ENCODE results near the gene C9orf50. TPM values are rescaled to one million over a fixed set of nuclear protein-coding genes. Genes with fewer than 3 reads are reported as not detected.

Gene C9orf50
- total RNA-seq, 2 experiments from 2014 or later, result not detected

GRCh38 chr9:129633848-129634247 lies 12.9 kb upstream of the C9orf50 start:
- H3K4me1 Mint-ChIP-seq, result peaks cover 34% of the 10 kb centered on the region
- POLR2A ChIA-PET, result no interaction called here
- CTCF ChIA-PET, result interaction anchor here (1.9 kb wide), 1 partner anchor 10 kb away, joined by 9 read pairs; no protein-coding TSS in a partner anchor
- DNase-seq, result no peak
- H3K4me3 Mint-ChIP-seq, result no peak overlapping the region
- H3K27me3 Mint-ChIP-seq, result no peaks in the 10 kb centered on the region
- H3K36me3 Mint-ChIP-seq (ENCODE audit: low read depth), result peaks cover 37% of the 10 kb centered on the region
- no peaks in the 10 kb centered on the region for H3K9me3 Mint-ChIP-seq
- no peak overlapping the region for H3K27ac Mint-ChIP-seq

GRCh38 chr9:129633207-129633606 lies 12.3 kb upstream of the C9orf50 start:
- no peak overlapping the region for H3K4me3 Mint-ChIP-seq
- no peaks in the 10 kb centered on the region for H3K9me3 Mint-ChIP-seq
- CTCF ChIA-PET, result interaction anchor here (1.9 kb wide), 1 partner anchor 9 kb away, joined by 9 read pairs; no protein-coding TSS in a partner anchor
- no peak overlapping the region for H3K27ac Mint-ChIP-seq
- peaks cover 37% of the 10 kb centered on the region for H3K36me3 Mint-ChIP-seq (ENCODE audit: low read depth)
- no peak for DNase-seq
- no peaks in the 10 kb centered on the region for H3K27me3 Mint-ChIP-seq
- H3K4me1 Mint-ChIP-seq, result peaks cover 38% of the 10 kb centered on the region
- POLR2A ChIA-PET, result no interaction called here

DNA sequence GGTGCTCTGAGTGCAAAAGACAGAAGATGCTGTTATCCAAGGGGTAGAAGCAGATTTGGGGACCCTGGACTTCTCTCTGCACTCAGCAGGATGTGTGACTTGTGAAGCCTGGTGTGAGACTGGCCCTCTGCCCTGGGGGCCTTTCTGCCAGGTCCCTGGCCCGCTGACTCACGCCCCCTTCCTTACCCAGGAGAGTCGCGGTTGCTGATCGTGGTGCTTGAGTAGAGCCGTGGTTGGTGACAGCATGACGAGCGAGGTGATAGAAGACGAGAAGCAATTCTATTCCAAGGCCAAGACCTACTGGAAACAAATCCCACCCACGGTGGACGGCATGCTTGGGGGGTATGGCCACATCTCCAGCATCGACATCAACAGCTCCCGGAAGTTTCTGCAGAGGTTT lies 11.6 kb upstream of the C9orf50 start:
- ChIA-PET CTCF (no interaction called here), POLR2A (no interaction called here)
- Mint-ChIP-seq H3K27ac (no peak overlapping the region), H3K9me3 (no peaks in the 10 kb centered on the region), H3K4me3 (no peak overlapping the region), H3K4me1 (peaks cover 43% of the 10 kb centered on the region), H3K36me3 (ENCODE audit: low read depth) (peaks cover 35% of the 10 kb centered on the region), H3K27me3 (no peaks in the 10 kb centered on the region)
- no peak for DNase-seq

DNA sequence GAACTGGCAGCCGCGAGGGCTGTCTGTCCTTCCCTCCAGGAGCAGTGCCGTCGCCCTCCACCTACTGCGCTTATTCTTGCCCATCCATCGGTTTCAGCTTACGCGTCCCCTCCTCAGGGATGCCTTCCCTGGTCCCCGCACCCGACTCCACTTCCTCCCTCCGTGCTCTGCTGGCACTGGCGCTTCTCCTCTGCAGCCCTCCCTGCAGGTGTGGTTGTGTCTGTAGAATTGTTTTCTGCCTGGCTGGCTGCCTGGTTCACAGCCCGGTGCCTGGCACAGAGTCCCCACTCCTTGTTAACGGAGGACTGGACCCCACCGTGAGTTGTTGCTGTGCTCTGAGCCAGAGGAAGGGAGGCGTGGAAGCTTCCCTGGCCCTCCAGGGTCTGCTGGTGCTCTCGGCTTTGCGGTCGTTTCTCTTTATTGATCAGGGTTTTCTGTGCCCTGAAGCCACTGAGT lies 10.8 kb upstream of the C9orf50 start:
- CTCF ChIA-PET, result no interaction called here
- Mint-ChIP-seq H3K27me3 (no peaks in the 10 kb centered on the region), H3K36me3 (ENCODE audit: low read depth) (peaks cover 37% of the 10 kb centered on the region), H3K4me3 (no peak overlapping the region), H3K27ac (peak overlapping the region; percentile 30), H3K9me3 (no peaks in the 10 kb centered on the region), H3K4me1 (peaks cover 50% of the 10 kb centered on the region)
- POLR2A ChIA-PET, result interaction anchor here (2.8 kb wide), 1 partner anchor 10 kb away, joined by 10 read pairs; the partner anchor contains the start of gene ASB6
- DNase-seq, result no peak

DNA sequence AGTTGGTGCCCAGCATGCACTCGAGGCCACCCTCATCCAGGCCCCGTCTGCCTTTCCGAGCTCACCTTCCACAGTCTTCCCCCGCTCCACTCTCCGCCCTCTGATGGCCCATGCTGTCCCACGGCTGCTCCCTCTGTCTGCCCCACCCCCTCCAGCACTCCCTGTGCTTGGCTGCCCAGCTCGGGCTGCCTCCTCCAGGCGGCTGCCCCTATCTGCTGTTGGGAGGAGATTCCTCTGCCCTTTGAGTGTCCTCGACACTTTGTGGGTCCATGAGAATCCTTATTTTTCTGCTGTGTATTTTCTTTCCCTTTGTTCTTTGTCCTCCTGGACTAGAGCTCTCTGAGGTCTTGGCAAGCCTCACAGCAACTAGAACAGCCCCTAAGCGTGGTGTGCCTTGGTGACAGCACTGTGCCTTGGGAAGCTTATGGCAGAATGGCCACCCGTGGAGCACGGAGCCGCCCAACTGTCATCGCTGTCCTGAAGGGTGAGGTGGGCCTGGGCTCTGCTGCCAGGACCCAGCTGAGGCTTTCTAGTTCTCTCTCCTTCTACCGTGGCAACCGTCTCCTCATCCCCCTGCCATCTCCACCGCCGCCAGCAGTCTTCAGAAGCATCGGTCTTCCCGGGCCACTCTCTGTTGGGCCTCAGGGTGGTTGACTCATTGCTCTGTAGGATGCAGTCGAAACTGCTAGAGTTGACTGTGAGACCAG lies 10.2 kb upstream of the C9orf50 start:
- POLR2A ChIA-PET, result interaction anchor here (2.8 kb wide), 1 partner anchor 10 kb away, joined by 10 read pairs; the partner anchor contains the start of gene ASB6
- peak overlapping the region; percentile 30 for H3K27ac Mint-ChIP-seq
- CTCF ChIA-PET, result interaction anchor here (0.7 to 1.6 kb wide), 2 partner anchors 488 to 499 kb away, joined by 3 to 5 read pairs; no protein-coding TSS in a partner anchor
- H3K27me3 Mint-ChIP-seq, result no peaks in the 10 kb centered on the region
- H3K4me1 Mint-ChIP-seq, result peaks cover 50% of the 10 kb centered on the region
- no peak for DNase-seq
- peaks cover 37% of the 10 kb centered on the region for H3K36me3 Mint-ChIP-seq (ENCODE audit: low read depth)
- H3K4me3 Mint-ChIP-seq, result no peak overlapping the region
- no peaks in the 10 kb centered on the region for H3K9me3 Mint-ChIP-seq

DNA sequence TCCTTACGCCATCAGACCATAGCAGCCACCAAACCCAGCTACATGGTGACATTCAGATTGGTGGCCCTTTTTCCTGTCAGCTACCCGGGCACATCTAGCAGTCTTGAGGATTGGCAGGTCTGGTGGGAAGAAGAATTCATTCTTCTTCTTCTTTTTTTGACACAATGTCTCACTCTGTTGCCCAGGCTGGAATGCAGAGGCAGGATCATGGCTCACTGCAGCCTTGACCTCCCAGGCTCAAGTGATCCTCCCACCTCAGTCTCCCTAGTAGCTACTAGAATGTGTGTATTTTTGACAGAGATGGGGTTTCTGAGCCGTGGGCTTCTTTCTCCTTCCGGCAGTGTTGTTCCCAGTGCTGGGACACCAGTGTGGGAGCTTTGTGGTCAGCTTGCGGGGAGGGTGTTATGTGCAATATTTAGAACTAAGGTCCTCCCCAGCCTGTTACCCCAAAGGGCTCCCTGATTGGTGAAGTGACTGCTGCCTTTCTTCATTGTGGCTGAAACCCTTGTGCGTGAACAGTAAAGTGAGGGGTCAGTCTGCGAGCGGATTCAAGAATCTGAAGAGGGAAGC lies 8.4 kb upstream of the C9orf50 start:
- Mint-ChIP-seq H3K27me3 (no peaks in the 10 kb centered on the region), H3K9me3 (no peaks in the 10 kb centered on the region), H3K4me3 (no peak overlapping the region), H3K27ac (no peak overlapping the region), H3K4me1 (peaks cover 61% of the 10 kb centered on the region), H3K36me3 (ENCODE audit: low read depth) (peaks cover 25% of the 10 kb centered on the region)
- ChIA-PET CTCF (interaction anchor here (6.6 kb wide), 1 partner anchor 490 kb away, joined by 112 read pairs; no protein-coding TSS in a partner anchor), POLR2A (interaction anchor here (0.9 to 2.8 kb wide), 2 partner anchors 8 to 12 kb away, joined by 3 to 10 read pairs; partner anchors contain the start of gene ASB6)
- no peak for DNase-seq

DNA sequence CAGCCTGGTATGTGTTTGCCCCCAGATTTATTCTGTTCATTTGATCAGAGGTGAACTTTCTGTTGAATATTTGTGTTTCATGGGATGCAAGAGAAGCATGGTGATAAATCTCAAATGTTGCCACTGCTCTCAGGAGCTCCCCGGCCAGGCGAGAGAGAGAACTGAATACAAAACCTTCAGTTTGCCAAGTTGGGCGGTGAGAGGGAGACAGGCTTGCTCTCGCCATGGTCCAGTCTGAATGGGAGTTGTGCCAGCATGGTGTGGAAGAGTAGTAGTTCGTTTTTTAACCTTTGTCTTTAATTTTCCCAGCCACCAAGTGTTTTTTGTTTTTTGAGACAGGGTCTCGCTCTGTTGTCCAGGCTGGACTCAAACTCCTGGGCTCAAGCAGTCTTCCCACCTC lies 7.8 kb upstream of the C9orf50 start:
- POLR2A ChIA-PET, result no interaction called here
- Mint-ChIP-seq H3K9me3 (no peaks in the 10 kb centered on the region), H3K4me3 (no peak overlapping the region)

DNA sequence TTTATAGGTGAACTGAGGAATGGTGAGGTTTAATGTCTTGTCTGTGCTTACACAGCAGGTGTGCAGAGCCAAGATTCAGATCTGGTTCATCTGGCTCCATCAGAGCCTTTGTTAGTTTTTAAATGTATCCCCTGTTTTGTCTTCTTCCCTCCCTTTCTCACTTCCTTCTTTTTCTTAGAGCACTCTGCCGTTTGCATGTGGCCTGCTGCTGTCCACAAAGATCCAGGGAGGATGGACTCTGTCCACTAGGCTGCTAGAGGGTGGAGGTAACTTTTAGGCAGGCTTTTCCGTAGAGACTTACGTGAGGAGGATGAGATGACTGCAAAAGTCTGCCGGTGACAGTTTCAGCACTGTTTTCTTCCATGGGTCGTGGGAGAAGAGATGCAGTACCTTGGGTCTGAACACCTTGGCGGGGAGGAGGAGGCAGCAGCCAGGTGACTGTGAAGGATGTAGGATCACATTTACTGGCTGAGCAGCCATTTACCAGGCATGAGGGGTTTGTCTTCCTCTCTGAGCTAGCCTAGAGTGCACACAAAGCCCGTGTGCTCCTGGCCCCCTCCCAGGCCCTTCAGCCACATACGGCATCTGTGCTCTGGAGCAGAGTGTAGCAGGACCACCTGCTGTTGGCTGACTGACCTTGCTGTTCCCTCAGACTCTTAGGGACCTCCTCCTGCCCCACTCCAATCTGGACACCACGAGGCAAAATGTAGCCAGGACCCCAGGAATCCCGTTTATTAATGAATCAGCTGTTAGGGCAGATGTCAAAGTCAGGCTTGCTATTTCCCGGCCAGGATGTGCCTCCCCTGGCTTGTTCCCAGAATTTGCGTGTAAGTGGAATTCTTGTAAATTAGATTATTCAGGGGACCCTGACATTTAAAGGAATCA lies 6.9 kb upstream of the C9orf50 start:
- no peak for DNase-seq
- ChIA-PET POLR2A (interaction anchor here (0.8 to 4.3 kb wide), 5 partner anchors 8 to 546 kb away, joined by 3 to 44 read pairs (median 3); partner anchors contain the start of gene ASB6), CTCF (interaction anchor here (0.6 to 6.6 kb wide), 7 partner anchors 13 to 972 kb away, joined by 3 to 112 read pairs (median 6); partner anchors contain the start of genes ASB6 and IER5L)
- H3K9me3 Mint-ChIP-seq, result no peaks in the 10 kb centered on the region
- no peaks in the 10 kb centered on the region for H3K27me3 Mint-ChIP-seq
- H3K4me3 Mint-ChIP-seq, result peak overlapping the region; percentile 81
- peaks cover 22% of the 10 kb centered on the region for H3K36me3 Mint-ChIP-seq (ENCODE audit: low read depth)
- peak overlapping the region; percentile 83 for H3K27ac Mint-ChIP-seq
- H3K4me1 Mint-ChIP-seq, result peaks cover 67% of the 10 kb centered on the region

More for the DNA sequence above, 7.8 kb upstream of the C9orf50 start:
- H3K4me1 Mint-ChIP-seq, result peaks cover 65% of the 10 kb centered on the region
- CTCF ChIA-PET, result interaction anchor here (6.6 kb wide), 1 partner anchor 490 kb away, joined by 112 read pairs; no protein-coding TSS in a partner anchor
- H3K27ac Mint-ChIP-seq, result no peak overlapping the region
- H3K27me3 Mint-ChIP-seq, result no peaks in the 10 kb centered on the region
- no peak for DNase-seq
- peaks cover 25% of the 10 kb centered on the region for H3K36me3 Mint-ChIP-seq (ENCODE audit: low read depth)

DNA sequence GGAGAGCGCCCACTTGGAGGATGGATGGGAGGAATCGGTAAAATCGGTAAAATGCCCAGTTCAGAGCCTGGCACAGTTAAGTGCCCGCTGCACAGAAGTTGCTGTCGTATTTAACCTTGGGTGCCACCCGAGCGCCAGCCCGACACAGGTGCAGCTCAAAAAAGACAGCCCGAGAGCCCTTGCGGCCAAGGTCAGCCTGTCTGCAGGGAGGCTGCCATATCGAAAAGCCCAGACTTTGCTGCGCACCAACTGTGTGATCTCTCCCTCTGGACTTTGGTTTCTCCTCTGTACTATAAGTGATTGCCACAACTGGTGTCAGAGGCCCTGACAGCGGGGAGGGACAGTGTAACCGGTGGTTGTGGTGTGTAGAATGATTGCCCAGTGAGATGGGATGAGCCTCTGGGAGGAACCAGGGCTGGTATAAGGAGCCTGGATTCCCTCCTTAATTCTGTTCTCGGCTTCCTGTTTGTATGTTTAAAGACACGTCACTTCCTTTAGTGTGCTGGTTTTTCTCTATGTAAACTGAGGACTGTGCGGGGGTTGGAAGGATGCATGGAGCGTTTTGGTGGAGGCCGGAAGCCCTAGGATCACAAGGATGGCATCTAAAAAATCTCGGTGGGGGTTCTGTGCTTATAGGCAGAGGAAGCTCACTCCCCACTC lies 5.9 kb upstream of the C9orf50 start:
- peak; percentile 53 for DNase-seq
- H3K4me3 Mint-ChIP-seq, result peak overlapping the region; percentile 81
- peaks cover 2% of the 10 kb centered on the region for H3K27me3 Mint-ChIP-seq
- peaks cover 62% of the 10 kb centered on the region for H3K4me1 Mint-ChIP-seq
- H3K27ac Mint-ChIP-seq, result peak overlapping the region; percentile 83
- no peaks in the 10 kb centered on the region for H3K9me3 Mint-ChIP-seq
- ChIA-PET CTCF (interaction anchor here (0.7 to 6.6 kb wide), 10 partner anchors 12 to 496 kb away, joined by 3 to 112 read pairs (median 24); partner anchors contain the start of genes ASB6 and IER5L), POLR2A (interaction anchor here (0.8 to 4.3 kb wide), 12 partner anchors 9 to 545 kb away, joined by 3 to 44 read pairs (median 4); partner anchors contain the start of genes ASB6, PTPA and TOR1B)
- H3K36me3 Mint-ChIP-seq (ENCODE audit: low read depth), result peaks cover 15% of the 10 kb centered on the region

DNA sequence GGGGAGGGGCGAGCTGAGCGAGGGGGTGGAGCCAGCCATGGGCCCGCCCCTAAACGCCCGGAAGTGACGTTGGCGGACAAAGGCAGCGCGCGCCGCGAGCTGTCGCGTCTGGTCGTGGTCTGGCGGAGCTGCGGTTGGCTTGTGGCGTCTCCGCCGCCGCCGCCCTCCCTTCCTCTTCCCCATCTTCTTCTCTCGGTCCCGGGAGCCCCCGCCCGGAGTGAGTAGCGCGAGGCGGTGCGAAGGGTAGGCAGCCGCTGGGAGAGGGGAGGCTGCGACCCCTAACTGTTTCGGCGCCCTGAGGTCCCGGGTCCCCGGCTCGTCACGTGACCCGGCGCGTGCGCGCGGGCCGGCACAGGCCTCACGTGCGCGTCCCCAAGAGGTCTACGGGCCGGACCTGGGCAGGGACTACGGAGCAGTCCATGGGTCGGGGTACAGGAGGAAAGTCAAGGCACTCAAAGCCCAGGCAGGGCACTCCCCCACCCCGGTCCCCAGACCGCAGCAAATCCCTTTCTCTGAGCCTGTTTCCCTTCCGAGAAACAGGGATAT lies 5.3 kb upstream of the C9orf50 start, which contains the start of gene NTMT1:
TSS of gene NTMT1 (plus strand) at position 85 of the 546 bp plus-strand sequence. CDS start 6,541 bp downstream, outside the sequence.
- Mint-ChIP-seq H3K4me3 (peak within 1 kb of the TSS; percentile 81), H3K36me3 (ENCODE audit: low read depth) (peaks cover 14% of the 10 kb centered on the region), H3K27me3 (peaks cover 8% of the 10 kb centered on the region), H3K27ac (peak within 1 kb of the TSS; percentile 88), H3K9me3 (no peaks in the 10 kb centered on the region), H3K4me1 (peaks cover 56% of the 10 kb centered on the region)
- POLR2A ChIA-PET, result interaction anchor here (0.6 to 4.3 kb wide), 14 partner anchors 9 to 1003 kb away, joined by 3 to 44 read pairs (median 4); partner anchors contain the start of genes ASB6, PTPA and TOR1B
- DNase-seq, result peak; percentile 93
- CTCF ChIA-PET, result interaction anchor here (0.7 to 6.6 kb wide), 16 partner anchors 11 to 982 kb away, joined by 3 to 112 read pairs (median 4); partner anchors contain the start of genes ASB6, ENDOG, IER5L and PTPA

GRCh38 chr9:129624947-129625346 lies 4.0 kb upstream of the C9orf50 start:
- DNase-seq, result peak; percentile 40
- Mint-ChIP-seq H3K36me3 (ENCODE audit: low read depth) (peaks cover 12% of the 10 kb centered on the region), H3K4me3 (peak overlapping the region; percentile 81), H3K27me3 (peaks cover 14% of the 10 kb centered on the region), H3K9me3 (no peaks in the 10 kb centered on the region), H3K4me1 (peaks cover 50% of the 10 kb centered on the region), H3K27ac (peak overlapping the region; percentile 88)
- ChIA-PET POLR2A (interaction anchor here (1.0 to 4.3 kb wide), 12 partner anchors 14 to 795 kb away, joined by 3 to 44 read pairs (median 4); partner anchors contain the start of genes ASB6, PTPA and SPOUT1), CTCF (interaction anchor here (0.8 to 6.6 kb wide), 31 partner anchors 9 to 513 kb away, joined by 3 to 112 read pairs (median 4); partner anchors contain the start of genes ASB6, IER5L and PTPA)
